HG03342 (cell line): ENCODE data around the gene CAMK1.

Experiments
- ATAC-seq: cut with Tn5 transposase; IDR thresholded peaks from one replicate; pipeline ENCODE4 v1.9.1; 2021; ENCODE audit warnings: mild to moderate bottlenecking, moderate library complexity; ENCODE audit not compliant: unreplicated experiment

Gene CAMK1

DNA sequence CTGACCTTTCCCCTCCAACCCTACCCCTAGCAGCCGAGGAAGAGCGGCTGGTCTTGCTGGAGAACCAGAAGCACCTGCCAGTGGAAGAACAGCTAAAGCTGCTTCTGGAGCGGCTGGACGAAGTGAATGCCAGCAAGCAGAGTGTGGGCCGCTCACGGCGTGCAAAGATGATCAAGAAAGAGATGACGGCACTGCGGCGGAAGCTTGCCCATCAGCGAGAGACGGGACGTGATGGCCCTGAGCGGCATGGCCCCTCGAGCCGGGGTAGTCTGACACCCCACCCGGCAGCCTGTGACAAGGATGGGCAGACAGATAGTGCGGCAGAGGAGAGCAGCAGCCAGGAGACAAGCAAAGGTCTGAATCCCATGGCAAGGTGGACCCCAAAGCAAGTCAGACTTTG is 26.2 kb downstream of the CAMK1 start:
- no peak for ATAC-seq

DNA sequence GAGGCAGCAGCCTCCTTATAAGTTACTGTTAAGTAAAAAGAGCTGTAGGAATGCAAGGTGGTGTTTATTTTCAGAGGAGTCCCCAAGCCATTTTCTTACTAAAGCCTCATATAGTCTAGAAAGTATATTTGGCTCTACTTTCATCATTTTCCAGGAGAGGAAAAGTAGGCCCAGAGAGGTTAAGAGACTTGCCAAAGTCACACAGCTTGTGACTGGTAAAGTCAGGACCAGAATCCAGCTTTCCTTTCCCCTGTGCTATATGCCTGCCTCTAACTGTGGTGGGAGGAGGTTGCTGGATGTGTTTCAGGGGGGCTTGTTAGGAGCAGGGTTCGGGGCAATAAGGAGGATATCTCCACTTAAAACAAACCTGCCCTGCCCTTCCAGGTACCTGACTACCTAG is 27.2 kb downstream of the CAMK1 start:
- no peak for ATAC-seq

DNA sequence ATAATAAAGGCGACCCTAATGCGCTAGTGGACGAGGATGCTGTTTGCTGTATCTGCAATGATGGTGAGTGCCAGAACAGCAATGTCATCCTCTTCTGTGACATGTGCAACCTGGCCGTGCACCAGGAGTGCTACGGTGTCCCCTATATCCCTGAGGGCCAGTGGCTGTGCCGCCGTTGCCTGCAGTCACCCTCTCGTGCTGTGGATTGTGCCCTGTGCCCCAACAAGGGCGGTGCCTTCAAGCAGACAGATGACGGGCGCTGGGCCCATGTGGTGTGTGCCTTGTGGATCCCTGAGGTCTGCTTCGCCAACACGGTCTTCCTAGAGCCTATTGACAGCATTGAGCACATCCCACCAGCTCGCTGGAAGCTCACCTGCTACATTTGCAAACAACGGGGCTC is 30.6 kb downstream of the CAMK1 start:
- no peak for ATAC-seq

DNA sequence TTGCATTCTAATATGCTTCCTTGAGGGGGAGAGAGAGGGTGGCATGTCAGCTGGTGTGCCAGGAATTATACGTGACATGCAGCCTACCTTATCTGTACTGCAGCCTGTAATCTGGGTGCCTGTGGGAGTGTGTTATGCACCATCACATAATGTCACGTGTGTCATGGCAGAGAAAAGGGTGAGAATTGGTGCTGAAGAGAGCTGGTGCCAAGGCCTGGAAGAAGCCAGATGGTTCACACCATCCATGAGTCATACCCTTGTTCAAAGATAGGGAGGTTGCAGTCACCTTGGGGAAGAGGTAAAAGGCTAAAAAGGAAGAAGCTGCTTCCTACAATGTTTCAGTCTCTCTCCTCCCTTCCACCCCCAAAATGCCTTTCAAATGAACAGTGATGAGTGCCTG is 32.9 kb downstream of the CAMK1 start:
- no peak for ATAC-seq

DNA sequence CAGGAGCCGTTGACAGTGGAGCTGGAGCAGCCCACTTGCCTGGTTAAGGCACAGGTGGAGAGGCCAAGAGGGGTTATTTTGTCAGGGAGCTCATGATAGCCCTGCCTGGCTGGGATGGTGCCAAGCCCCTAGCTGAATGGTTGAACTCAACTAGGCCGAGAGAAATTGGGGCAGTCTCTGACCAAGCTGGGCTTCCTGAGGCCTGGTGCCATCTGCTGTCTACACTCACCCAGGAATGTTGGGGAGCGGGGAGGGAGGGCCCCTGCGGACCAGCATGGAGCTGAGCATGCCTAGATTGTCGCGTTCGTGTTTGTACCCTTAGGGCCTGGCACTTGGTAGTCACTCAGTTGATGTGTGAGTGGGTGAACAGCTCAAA is 37.0 kb downstream of the CAMK1 start:
- no peak for ATAC-seq

DNA sequence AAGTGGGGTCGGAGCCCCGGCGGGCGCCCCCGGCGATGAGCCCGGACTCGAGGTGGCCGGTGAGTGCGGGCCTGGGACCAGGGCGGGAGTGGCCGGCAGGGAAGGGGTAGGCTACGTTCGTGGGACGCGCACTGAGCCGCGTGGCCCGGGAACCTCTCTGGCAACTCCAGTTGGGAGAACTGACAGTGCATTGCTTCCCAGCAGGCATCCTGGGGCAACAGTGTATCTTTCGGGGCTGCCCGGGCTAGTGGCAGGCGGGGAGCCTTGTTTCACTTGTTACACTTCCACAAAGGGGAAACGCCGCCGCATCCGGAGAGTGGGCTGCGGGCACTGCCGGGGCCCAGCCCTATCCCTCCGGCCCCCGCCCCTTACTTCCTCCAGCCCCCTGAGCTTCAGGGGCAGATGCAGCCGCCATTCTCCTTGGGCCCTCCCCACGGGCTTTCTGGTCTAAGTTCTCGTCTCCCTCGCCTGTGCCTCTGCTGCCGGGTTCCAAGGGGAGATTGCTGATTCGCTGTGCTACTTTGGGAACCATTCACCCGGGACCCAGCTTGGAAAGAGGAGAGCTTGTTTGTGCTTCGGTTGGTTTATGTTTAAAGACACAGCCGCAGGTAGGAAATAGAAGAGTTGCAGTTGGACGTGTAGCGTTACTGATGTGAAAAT is 37.5 kb downstream of the CAMK1 start:
- ATAC-seq: peak; percentile 3

- peak; percentile 92 for ATAC-seq
These were observed 38.3 kb downstream of the CAMK1 start, which contains the start of gene BRPF1 for GRCh38 chr3:9731206-9732079. Gene BRPF1, plus strand, starts transcription at chr3:9731735. Its CDS starts 2,406 bp downstream, at chr3:9734141.

DNA sequence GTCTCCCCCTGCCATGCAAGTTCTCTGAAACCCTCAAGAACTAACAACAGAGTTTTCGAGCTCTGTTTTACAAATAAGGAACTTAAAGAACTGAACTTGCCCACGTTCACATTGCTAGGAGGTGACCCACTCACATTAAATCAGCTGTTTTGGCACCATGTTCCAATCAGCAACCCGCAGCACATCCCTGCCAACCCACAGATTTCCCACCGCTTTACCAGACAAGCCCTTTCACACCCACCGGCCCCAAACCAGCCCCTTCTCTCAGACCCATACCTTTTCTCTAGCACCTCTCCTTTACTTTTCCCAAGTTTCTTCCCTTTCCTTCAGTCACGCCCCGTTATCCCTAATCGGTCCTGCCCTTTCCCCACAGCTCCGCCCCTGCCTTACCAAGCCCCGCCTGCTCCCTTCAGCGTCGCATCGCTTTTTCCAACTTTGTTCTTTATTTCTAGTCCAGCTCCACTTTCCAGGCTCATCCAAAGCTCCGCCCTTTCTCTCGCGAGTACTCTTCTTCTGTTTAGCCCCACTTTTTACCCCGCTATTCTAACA is 39.0 kb downstream of the CAMK1 start:
- ATAC-seq: peak; percentile 37

DNA sequence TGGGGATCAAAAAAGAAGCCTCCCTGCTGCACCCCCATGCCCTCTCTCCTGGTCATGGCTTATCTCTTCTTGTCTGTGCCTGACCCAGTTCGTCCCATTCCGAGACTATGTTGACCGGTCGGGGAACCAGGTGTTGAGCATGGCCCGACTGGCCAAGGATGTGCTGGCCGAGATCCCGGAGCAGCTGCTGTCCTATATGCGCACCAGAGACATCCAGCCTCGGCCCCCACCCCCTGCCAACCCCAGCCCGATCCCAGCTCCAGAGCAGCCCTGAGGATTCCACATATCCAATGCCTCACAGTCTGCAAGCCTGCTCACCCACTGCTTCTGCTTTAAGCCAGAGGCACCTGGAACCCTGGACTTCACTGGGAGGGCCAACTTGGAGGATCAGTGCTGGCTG is 40.3 kb downstream of the CAMK1 start:
- no peak for ATAC-seq

- ATAC-seq: no peak
These were observed 42.0 kb downstream of the CAMK1 start for GRCh38 chr3:9727743-9728142.

DNA sequence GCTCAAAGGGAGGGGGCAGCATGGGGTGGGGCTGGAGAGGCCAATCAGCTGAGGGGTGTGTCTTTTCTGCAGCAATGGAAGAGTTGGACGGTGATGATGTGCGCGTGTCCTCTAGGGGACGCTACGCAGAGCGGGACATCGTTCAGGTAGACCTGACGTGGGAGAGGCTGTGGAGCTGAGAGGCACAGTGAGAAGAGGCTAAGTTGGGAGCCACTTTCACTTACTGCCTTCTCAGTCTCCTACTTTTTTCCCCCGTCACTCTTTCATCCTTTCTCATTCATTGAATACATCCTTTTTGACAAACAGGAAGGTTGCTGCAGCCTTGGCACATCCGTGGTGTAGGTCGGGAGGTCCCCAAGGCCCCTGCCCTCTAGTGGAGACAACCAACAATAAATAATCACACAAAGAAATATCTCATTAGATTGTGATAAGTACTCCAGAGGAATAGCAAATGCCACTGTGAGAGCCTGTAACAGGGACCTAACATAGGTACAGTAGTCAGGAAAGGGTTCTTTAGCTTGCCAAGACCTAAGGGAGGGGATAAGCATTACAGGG is 42.6 kb downstream of the CAMK1 start:
- peak; percentile 22 for ATAC-seq

DNA sequence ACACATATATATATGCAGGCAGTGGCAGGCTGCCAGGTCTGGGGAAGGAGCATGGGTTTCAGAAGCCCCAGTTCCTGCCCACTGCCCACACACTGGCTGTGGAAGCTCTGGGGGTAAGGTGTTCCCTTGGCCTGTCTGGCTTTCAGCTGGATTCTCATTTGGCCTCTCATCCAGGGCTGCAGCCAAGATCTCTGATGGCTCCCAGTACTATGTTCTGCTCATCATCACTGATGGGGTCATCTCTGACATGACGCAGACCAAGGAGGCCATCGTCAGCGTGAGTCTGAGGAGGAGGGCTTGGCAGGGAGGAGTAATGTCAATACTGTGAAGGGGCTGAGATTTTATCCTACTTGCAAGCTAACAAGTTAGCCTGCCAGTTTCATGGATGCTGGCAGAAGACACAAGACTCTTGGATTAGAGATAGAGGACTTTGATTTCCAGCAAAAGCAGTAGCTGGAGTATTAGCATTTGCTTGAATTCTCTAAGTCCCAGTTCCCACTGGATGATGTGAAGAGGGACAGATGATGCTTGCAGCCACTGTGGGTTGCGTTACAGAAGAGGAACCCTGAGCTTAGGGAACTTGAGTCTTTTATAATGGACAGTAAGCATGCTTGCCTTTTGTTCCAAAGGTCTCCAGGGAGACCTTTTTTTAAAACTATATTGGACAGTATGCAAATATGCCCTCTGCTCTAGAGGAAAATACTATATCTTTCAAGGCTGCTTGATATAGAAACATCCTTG is 43.8 kb downstream of the CAMK1 start:
- no peak for ATAC-seq

DNA sequence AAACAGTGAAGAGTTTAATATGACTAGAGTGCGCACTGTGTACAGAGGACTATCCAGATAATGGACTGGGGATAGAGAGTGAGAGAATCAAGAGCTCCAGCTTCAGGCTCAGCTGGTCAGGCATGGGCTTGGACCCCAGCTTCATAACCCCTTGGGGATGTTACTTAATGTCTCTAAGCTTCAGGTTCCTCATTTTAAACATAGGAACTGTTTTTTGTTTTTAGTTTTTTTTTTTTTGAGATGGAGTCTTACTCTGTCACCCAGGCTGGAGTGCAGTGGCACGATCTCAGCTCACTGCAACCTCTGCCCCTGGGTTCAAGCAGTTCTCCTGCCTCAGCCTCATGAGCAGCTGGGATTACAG is 48.1 kb downstream of the CAMK1 start:
- ATAC-seq: no peak

- ATAC-seq: no peak
These were observed 48.6 kb downstream of the CAMK1 start for GRCh38 chr3:9721015-9721699.

- no peak for ATAC-seq
These were observed 51.6 kb downstream of the CAMK1 start for GRCh38 chr3:9718118-9718517.

GRCh38 chr3:9717563-9717962 is 52.2 kb downstream of the CAMK1 start:
- no peak for ATAC-seq

- no peak for ATAC-seq
These were observed 52.8 kb downstream of the CAMK1 start for GRCh38 chr3:9716801-9717555.

DNA sequence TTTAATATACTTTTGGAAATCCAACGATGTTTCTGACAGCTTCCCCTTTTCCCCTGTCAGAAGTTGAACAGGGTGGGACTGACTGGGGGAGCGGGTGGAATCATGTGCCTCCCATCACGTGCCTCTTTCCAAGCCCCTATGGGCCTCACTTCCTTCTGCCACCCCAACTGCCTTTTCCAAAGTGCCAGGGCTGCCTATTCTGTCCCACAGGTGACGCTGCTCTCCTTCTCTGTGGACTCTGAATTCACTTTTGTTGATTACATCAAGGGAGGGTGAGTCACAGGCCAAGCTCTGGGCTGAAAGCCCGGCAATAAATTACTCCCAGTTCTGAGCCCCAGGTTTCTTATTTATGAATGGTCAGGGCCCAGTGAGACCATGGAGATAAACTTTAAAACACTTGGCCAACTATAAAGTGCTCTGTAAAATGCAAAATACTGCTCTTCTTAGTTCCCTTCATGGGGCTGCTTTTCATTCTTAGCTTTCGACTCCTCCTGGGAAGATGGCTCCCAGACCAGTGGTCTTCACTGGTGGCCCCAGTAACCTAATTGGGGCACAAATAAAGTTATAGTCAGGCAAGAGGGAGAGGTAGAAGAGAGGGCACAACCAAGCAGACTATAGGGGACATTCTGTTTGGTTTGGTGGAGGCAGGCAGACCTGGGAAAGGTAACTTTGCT is 53.8 kb downstream of the CAMK1 start:
- no peak for ATAC-seq

- ATAC-seq: no peak
These were observed 54.6 kb downstream of the CAMK1 start for GRCh38 chr3:9715136-9715535.
